GM12801 (cell line): ENCODE results near the gene GRPEL2.

Experiments used
- CTCF ChIP-seq: IDR thresholded peaks from one replicate; pipeline ENCODE4 v1.5.1; 2011; ENCODE audit warnings: control low read depth; ENCODE audit not compliant: insufficient read length; ENCODE audit errors: extremely low read depth

GRPEL2 gene

GRCh38 chr5:149366169-149366729, 20.9 kb downstream of the GRPEL2 start:
- no peak for TF ChIP-seq CTCF

GRCh38 chr5:149367249-149367971, 22.1 kb downstream of the GRPEL2 start:
- TF ChIP-seq CTCF = peak; percentile 10

GRCh38 chr5:149367972-149368645, 22.8 kb downstream of the GRPEL2 start:
- no peak for TF ChIP-seq CTCF

- TF ChIP-seq CTCF = no peak
Observed at GRCh38 chr5:149370878-149371277, 25.6 kb downstream of the GRPEL2 start.

- peak; percentile 45 for TF ChIP-seq CTCF
Observed at GRCh38 chr5:149371296-149371962, 26.1 kb downstream of the GRPEL2 start.

GRCh38 chr5:149372076-149372795, 26.9 kb downstream of the GRPEL2 start:
- TF ChIP-seq CTCF = no peak

GRCh38 chr5:149372932-149373331, 27.6 kb downstream of the GRPEL2 start:
- no peak for TF ChIP-seq CTCF
